GM21447 (cell line): Measurements from ENCODE around the gene C14orf180.

ENCODE experiments used
- ATAC-seq: cut with Tn5 transposase; IDR thresholded peaks from one replicate; pipeline ENCODE4 v1.9.1; 2021; ENCODE audit not compliant: unreplicated experiment

Gene C14orf180

GRCh38 chr14:104579507-104579906, at the start of gene C14orf180:
Gene C14orf180, plus strand, starts transcription at chr14:104579764. Its CDS starts 6,667 bp downstream, at chr14:104586431.
- no peak for ATAC-seq

- no peak for ATAC-seq
Measured at GRCh38 chr14:104530646-104531045, 48.9 kb upstream of the C14orf180 start.

GRCh38 chr14:104531421-104532190, 48.0 kb upstream of the C14orf180 start:
- ATAC-seq: no peak

- ATAC-seq: no peak
Measured at GRCh38 chr14:104532191-104532555, 47.4 kb upstream of the C14orf180 start.

- no peak for ATAC-seq
Measured at GRCh38 chr14:104534036-104534435, 45.5 kb upstream of the C14orf180 start.

GRCh38 chr14:104536942-104537612, 42.5 kb upstream of the C14orf180 start:
- no peak for ATAC-seq

GRCh38 chr14:104537613-104537988, 42.0 kb upstream of the C14orf180 start:
- no peak for ATAC-seq

GRCh38 chr14:104541905-104542465, 37.6 kb upstream of the C14orf180 start:
- ATAC-seq: no peak

- no peak for ATAC-seq
Measured at GRCh38 chr14:104542871-104543830, 36.4 kb upstream of the C14orf180 start.

- ATAC-seq: no peak
Measured at GRCh38 chr14:104544362-104544961, 35.1 kb upstream of the C14orf180 start.

GRCh38 chr14:104545151-104545941, 34.2 kb upstream of the C14orf180 start:
- ATAC-seq: no peak

- ATAC-seq: no peak
Measured at GRCh38 chr14:104545942-104546501, 33.5 kb upstream of the C14orf180 start.

GRCh38 chr14:104546591-104547309, 32.8 kb upstream of the C14orf180 start:
- ATAC-seq: no peak

GRCh38 chr14:104547310-104547997, 32.1 kb upstream of the C14orf180 start:
- no peak for ATAC-seq

GRCh38 chr14:104547998-104548700, 31.4 kb upstream of the C14orf180 start:
- ATAC-seq: no peak

GRCh38 chr14:104548802-104549535, 30.6 kb upstream of the C14orf180 start:
- ATAC-seq: no peak
